Spleen (tissue), 11 donors: ENCODE results near the gene COL11A2. TPM values are rescaled to one million over a fixed set of nuclear protein-coding genes. Genes with fewer than 3 reads are reported as not detected.

Experiments used
- DNase-seq: peaks from one replicate; pipeline ENCODE4 v3.0.0-alpha.2; 2020
- H3K27ac ChIP-seq, 8 donors: fragments of 200-600 bp; sonication (generic) in 7 of 8; 1 replicate in 4 of 8; 2 replicates in 4 of 8; pipeline versions ENCODE4 v1.5.0 to v1.8.0; 2016 to 2021; ENCODE audit warnings: inconsistent platforms in 4 of 8, mild to moderate bottlenecking in 4 of 8, moderate library complexity in 1 of 8
- H3K27me3 ChIP-seq, 7 donors: fragments of 200-600 bp; sonication (generic) in 6 of 7; replicated peaks in 1 of 7; 1 replicate in 4 of 7; 2 replicates in 3 of 7; pipeline versions ENCODE4 v1.5.0 to v1.8.0; 2016 to 2021; ENCODE audit warnings: inconsistent platforms in 3 of 7, mild to moderate bottlenecking in 1 of 7
- H3K36me3 ChIP-seq, 6 donors: fragments of 200-600 bp; sonication (generic) in 5 of 6; 1 replicate in 4 of 6; 2 replicates in 2 of 6; pipeline versions ENCODE4 v1.5.0 to v1.8.0; 2016 to 2021; ENCODE audit warnings: inconsistent platforms in 2 of 6
- H3K4me1 ChIP-seq, 6 donors: fragments of 200-600 bp; sonication (generic) in 5 of 6; 1 replicate in 3 of 6; 2 replicates in 3 of 6; pipeline versions ENCODE4 v1.5.0 to v1.8.0; 2016 to 2021; ENCODE audit warnings: inconsistent platforms in 3 of 6
- H3K4me3 ChIP-seq, 8 donors: fragments of 200-600 bp; sonication (generic) in 7 of 8; 1 replicate in 4 of 8; 2 replicates in 4 of 8; pipeline versions ENCODE4 v1.5.0 to v1.8.0; 2016 to 2021; ENCODE audit warnings: inconsistent platforms in 4 of 8, mild to moderate bottlenecking in 4 of 8, moderate library complexity in 2 of 8
- H3K9me3 ChIP-seq, 8 donors: fragments of 200-600 bp; sonication (generic) in 7 of 8; 1 replicate in 4 of 8; 2 replicates in 4 of 8; pipeline versions ENCODE4 v1.5.0 to v1.8.0; 2016 to 2021; ENCODE audit warnings: inconsistent platforms in 4 of 8
- CTCF ChIP-seq, 11 experiments: fragments of 200-600 bp in 7 of 11; fragments of 450-650 bp in 4 of 11; sonication (generic) in 4 of 11; IDR thresholded peaks in 8 of 11; conservative IDR thresholded peaks in 3 of 11; 1 replicate in 7 of 11; 2 replicates in 4 of 11; pipeline versions ENCODE4 v1.4.0 to v1.8.0; 2016 to 2021; ENCODE audit warnings: antibody characterized with exemption in 11 of 11, inconsistent platforms in 4 of 11, mild to moderate bottlenecking in 1 of 11
- POLR2A ChIP-seq, 3 donors: fragments of 450-650 bp; IDR thresholded peaks; one replicate each; pipeline ENCODE4 v1.5.1; 2017; ENCODE audit warnings: antibody characterized with exemption in 3 of 3, mild to moderate bottlenecking in 1 of 3
- POLR2AphosphoS5 ChIP-seq, 3 donors: sonication (generic); formaldehyde crosslinking; IDR thresholded peaks; one replicate each; pipeline ENCODE4 v1.5.1; 2017; ENCODE audit warnings: antibody characterized with exemption in 3 of 3
- WGBS, 5 donors: extraction: QIAGEN DNeasy Blood & Tissue Kit in 3 of 5; methylation state at CpG; one replicate each; pipeline versions ENCODE4 v1.1.5 to v1.1.7; 2013 to 2018; 5-methylcytosine and 5-hydroxymethylcytosine counted together
- intact Hi-C: fragments of 100-400 bp; cut with DNase I; formaldehyde crosslinking; loops from one replicate; pipeline ENCODE4 v1.15.0; 2023; ENCODE audit warnings: low total_unique reads
- polyA plus RNA-seq, 3 donors: library from polyadenylated mRNA; stranded (reverse); fragments of 200-250 nt; gene quantifications; one replicate each; pipeline ENCODE4 v1.2.1, GENCODE V29; 2013
- total RNA-seq, 7 donors: library from RNA; depleted of rRNA in 3 of 7; stranded (reverse); fragments of >200 nt in 3 of 7; fragmentation: NEBNext Ultra II Directional in 4 of 7; extraction: Animal tissue kit (Norgen Biotek cat#: 25700) in 4 of 7; gene quantifications; one replicate each; pipeline versions ENCODE4 v1.1.0 to v1.2.1, GENCODE V29; 2016 to 2021
- donor health status: healthy with polysubstance abuse.
- donor health status: DM: no; HTN: no; CAD: no; lungs with moderate emphysema.
- donor health status: DM: no; HTN: no; CAD: no.
- donor health status: Bipolar disorder and iron deficiency.
- donor health status: healthy.
- donor health status: DM: no; HTN: no; CAD: no.
- donor health status: DM: yes; HTN: yes; CAD: no.

Gene COL11A2
- total and polyA plus RNA-seq, 10 donors: 0.68 to 2.4 (median 1.3) TPM

GRCh38 chr6:33116841-33117711, 75.2 kb downstream of the COL11A2 start:
- WGBS, 5 donors: 6 to 19% (median 12%) methylated on average over 32 of the region's 32 CpGs
- peaks cover 0 to 40% (median 26%) of the 10 kb centered on the region in 7 donors for H3K27me3 ChIP-seq
- H3K36me3 ChIP-seq: no peaks in the 10 kb centered on the region
- peak; percentile 75 for DNase-seq
- H3K27ac ChIP-seq: no peak overlapping the region
- intact Hi-C loops: no loop called here
- H3K9me3 ChIP-seq: no peaks in the 10 kb centered on the region
- TF ChIP-seq CTCF (IDR thresholded peaks at IDR 0.05 in 8 of 11, conservative IDR thresholded peaks at IDR 0.05 in 3 of 11): no peak
- TF ChIP-seq POLR2AphosphoS5 (IDR thresholded peaks at IDR 0.05): no peak
- TF ChIP-seq POLR2A (IDR thresholded peaks at IDR 0.05): no peak
- peak overlapping the region in 1 of 8 donors; percentile 35 for H3K4me3 ChIP-seq
- H3K4me1 ChIP-seq: peaks cover 0 to 57% (median 44%) of the 10 kb centered on the region in 6 donors

- no peak overlapping the region for H3K27ac ChIP-seq
- intact Hi-C loops: no loop called here
- no peaks in the 10 kb centered on the region for H3K9me3 ChIP-seq
- peaks cover 0 to 60% (median 44%) of the 10 kb centered on the region in 6 donors for H3K4me1 ChIP-seq
- no peak for DNase-seq
- H3K36me3 ChIP-seq: no peaks in the 10 kb centered on the region
- peaks cover 0 to 40% (median 26%) of the 10 kb centered on the region in 7 donors for H3K27me3 ChIP-seq
- TF ChIP-seq CTCF (IDR thresholded peaks at IDR 0.05 in 8 of 11, conservative IDR thresholded peaks at IDR 0.05 in 3 of 11) (no peak), POLR2A (IDR thresholded peaks at IDR 0.05) (no peak), POLR2AphosphoS5 (IDR thresholded peaks at IDR 0.05) (no peak)
- WGBS, 5 donors: 18 to 40% (median 27%) methylated on average over 6 of the region's 6 CpGs
- no peak overlapping the region for H3K4me3 ChIP-seq
Measured at GRCh38 chr6:33116417-33116816, 75.8 kb downstream of the COL11A2 start.

GRCh38 chr6:33114406-33114805, 77.9 kb downstream of the COL11A2 start:
- TF ChIP-seq POLR2A (IDR thresholded peaks at IDR 0.05): no peak
- no peak for TF ChIP-seq CTCF (IDR thresholded peaks at IDR 0.05 in 8 of 11, conservative IDR thresholded peaks at IDR 0.05 in 3 of 11)
- TF ChIP-seq POLR2AphosphoS5 (IDR thresholded peaks at IDR 0.05): no peak
- H3K27ac ChIP-seq: peak overlapping the region in 4 of 8 donors; percentile 14 to 85 (median 52)
- intact Hi-C loops: no loop called here
- peaks cover 0 to 60% (median 44%) of the 10 kb centered on the region in 6 donors for H3K4me1 ChIP-seq
- peaks cover 0 to 40% (median 26%) of the 10 kb centered on the region in 7 donors for H3K27me3 ChIP-seq
- no peak for DNase-seq
- peak overlapping the region in 1 of 8 donors; percentile 51 for H3K4me3 ChIP-seq
- H3K9me3 ChIP-seq: no peaks in the 10 kb centered on the region
- H3K36me3 ChIP-seq: no peaks in the 10 kb centered on the region

DNA sequence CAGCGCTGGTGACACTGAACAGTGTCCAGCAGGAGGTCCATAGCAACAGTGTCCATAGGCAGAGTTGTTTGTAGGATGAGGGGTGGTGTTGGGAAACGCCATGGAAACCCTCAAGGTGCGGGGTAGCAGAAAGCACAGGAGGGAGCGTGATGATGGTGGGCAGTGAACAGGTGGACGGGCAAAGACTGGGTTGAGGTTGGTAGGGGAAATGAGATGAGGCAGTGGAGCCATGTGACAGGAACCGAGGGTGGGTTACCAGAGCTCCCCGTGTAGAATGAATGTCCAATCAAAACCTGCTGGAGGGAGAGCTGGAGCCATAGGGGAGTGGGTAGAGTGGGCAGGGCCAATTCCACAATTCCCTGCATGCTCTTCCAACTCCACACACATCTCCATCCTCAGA, 78.5 kb downstream of the COL11A2 start:
- Histone ChIP-seq H3K27me3 (peaks cover 0 to 40% (median 26%) of the 10 kb centered on the region in 7 donors), H3K4me3 (peak overlapping the region in 1 of 8 donors; percentile 51), H3K27ac (peak overlapping the region in 4 of 8 donors; percentile 14 to 85 (median 52)), H3K4me1 (peaks cover 0 to 60% (median 44%) of the 10 kb centered on the region in 6 donors), H3K9me3 (no peaks in the 10 kb centered on the region), H3K36me3 (no peaks in the 10 kb centered on the region)
- 50 to 63% (median 59%) methylated on average over 7 of the region's 7 CpGs for WGBS, 5 donors
- intact Hi-C loops: no loop called here
- DNase-seq: no peak
- TF ChIP-seq CTCF (IDR thresholded peaks at IDR 0.05 in 8 of 11, conservative IDR thresholded peaks at IDR 0.05 in 3 of 11) (no peak), POLR2AphosphoS5 (IDR thresholded peaks at IDR 0.05) (peak in 2 of 3 donors; percentile 12 to 75)
